DND-41 (cell line): ENCODE measurements around the gene GID8.

Source experiments
- ATAC-seq: fragments of 200-7000 bp; cut with Tn5 transposase; 3 replicates; pipeline ENCODE4 v1.9.1; 2021; ENCODE audit warnings: low read depth; ENCODE audit not compliant: insufficient read depth
- DNase-seq: peaks from one replicate; pipeline ENCODE4 v3.0.0-alpha.2; 2020
- H2AFZ ChIP-seq: 2 replicates; pipeline ENCODE4 v1.6.0; 2012; ENCODE audit warnings: low read depth, low read length
- H3K27ac ChIP-seq: 2 replicates; pipeline ENCODE4 v1.5.1; 2012; ENCODE audit warnings: low read length, inconsistent platforms
- H3K27me3 ChIP-seq: fragments of 200-600 bp; sonication (generic); 2 replicates; pipeline ENCODE4 v1.6.0; 2012; ENCODE audit warnings: low read length, mild to moderate bottlenecking, inconsistent platforms; ENCODE audit not compliant: insufficient read depth, poor library complexity
- H3K36me3 ChIP-seq: 2 replicates; pipeline ENCODE4 v1.5.1; 2012; ENCODE audit warnings: low read length, inconsistent platforms; ENCODE audit not compliant: insufficient read depth
- H3K4me1 ChIP-seq: 2 replicates; pipeline ENCODE4 v1.5.1; 2012; ENCODE audit warnings: mild to moderate bottlenecking, low read length; ENCODE audit not compliant: insufficient read depth
- H3K4me2 ChIP-seq: 2 replicates; pipeline ENCODE4 v1.6.0; 2012; ENCODE audit warnings: mild to moderate bottlenecking, moderate library complexity, low read length, inconsistent platforms; ENCODE audit not compliant: insufficient read depth
- H3K4me3 ChIP-seq, 2 experiments: fragments of 200-600 bp in 1 of 2; shearing (Covaris generic) in 1 of 2; 2 replicates each; pipeline ENCODE4 v1.5.1; 2012 to 2016; ENCODE audit warnings: inconsistent platforms in 2 of 2, low read length in 2 of 2, mild to moderate bottlenecking in 2 of 2, low read depth in 1 of 2, moderate library complexity in 1 of 2
- H3K79me2 ChIP-seq: 2 replicates; pipeline ENCODE4 v1.6.0; 2012; ENCODE audit warnings: low read length, inconsistent platforms; ENCODE audit not compliant: insufficient read depth
- H3K9ac ChIP-seq: 2 replicates; pipeline ENCODE4 v1.6.0; 2012; ENCODE audit warnings: low read depth, mild to moderate bottlenecking, inconsistent platforms, low read length, moderate library complexity
- H3K9me3 ChIP-seq: 2 replicates; pipeline ENCODE4 v1.5.1; 2012; ENCODE audit warnings: low read length, moderate library complexity, mild to moderate bottlenecking, inconsistent platforms; ENCODE audit not compliant: insufficient read depth, severe bottlenecking
- H4K20me1 ChIP-seq: 2 replicates; pipeline ENCODE4 v1.6.0; 2012; ENCODE audit warnings: low read length; ENCODE audit not compliant: insufficient read depth
- EZH2 ChIP-seq: IDR thresholded peaks from 3 replicates; pipeline ENCODE4 v1.6.1; 2012; ENCODE audit warnings: borderline replicate concordance, low read depth, mild to moderate bottlenecking, moderate library complexity, low read length, inconsistent platforms; ENCODE audit not compliant: severe bottlenecking
- TF ChIP-seq, protein P1 (sequence below): IDR thresholded peaks from 2 replicates; pipeline ENCODE4 v1.5.1; 2012; ENCODE audit warnings: borderline replicate concordance, low read length, moderate library complexity, mild to moderate bottlenecking; ENCODE audit not compliant: poor library complexity, severe bottlenecking; ENCODE audit errors: extremely low read depth

The GID8 gene

GRCh38 chr20:62962891-62963613 lies 25.1 kb downstream of the GID8 start:
- Histone ChIP-seq H2AFZ (no peak overlapping the region), H3K4me1 (peaks cover 17% of the 10 kb centered on the region), H3K27ac (no peak overlapping the region), H3K4me3 (no peak overlapping the region), H3K9me3 (no peaks in the 10 kb centered on the region), H3K27me3 (no peaks in the 10 kb centered on the region), H3K36me3 (no peaks in the 10 kb centered on the region), H4K20me1 (peaks cover 5% of the 10 kb centered on the region; the same call in 1 of the 2 replicates), H3K79me2 (no peaks in the 10 kb centered on the region), H3K9ac (no peak overlapping the region), H3K4me2 (no peak overlapping the region)
- DNase-seq (no peak), ATAC-seq (no peak)
- no peak for TF ChIP-seq EZH2
- TF ChIP-seq, protein P1, sequence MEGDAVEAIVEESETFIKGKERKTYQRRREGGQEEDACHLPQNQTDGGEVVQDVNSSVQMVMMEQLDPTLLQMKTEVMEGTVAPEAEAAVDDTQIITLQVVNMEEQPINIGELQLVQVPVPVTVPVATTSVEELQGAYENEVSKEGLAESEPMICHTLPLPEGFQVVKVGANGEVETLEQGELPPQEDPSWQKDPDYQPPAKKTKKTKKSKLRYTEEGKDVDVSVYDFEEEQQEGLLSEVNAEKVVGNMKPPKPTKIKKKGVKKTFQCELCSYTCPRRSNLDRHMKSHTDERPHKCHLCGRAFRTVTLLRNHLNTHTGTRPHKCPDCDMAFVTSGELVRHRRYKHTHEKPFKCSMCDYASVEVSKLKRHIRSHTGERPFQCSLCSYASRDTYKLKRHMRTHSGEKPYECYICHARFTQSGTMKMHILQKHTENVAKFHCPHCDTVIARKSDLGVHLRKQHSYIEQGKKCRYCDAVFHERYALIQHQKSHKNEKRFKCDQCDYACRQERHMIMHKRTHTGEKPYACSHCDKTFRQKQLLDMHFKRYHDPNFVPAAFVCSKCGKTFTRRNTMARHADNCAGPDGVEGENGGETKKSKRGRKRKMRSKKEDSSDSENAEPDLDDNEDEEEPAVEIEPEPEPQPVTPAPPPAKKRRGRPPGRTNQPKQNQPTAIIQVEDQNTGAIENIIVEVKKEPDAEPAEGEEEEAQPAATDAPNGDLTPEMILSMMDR, result no peak

- no peaks in the 10 kb centered on the region for H3K36me3 ChIP-seq
Measured at GRCh38 chr20:62963614-62964397, 25.9 kb downstream of the GID8 start.

DNA sequence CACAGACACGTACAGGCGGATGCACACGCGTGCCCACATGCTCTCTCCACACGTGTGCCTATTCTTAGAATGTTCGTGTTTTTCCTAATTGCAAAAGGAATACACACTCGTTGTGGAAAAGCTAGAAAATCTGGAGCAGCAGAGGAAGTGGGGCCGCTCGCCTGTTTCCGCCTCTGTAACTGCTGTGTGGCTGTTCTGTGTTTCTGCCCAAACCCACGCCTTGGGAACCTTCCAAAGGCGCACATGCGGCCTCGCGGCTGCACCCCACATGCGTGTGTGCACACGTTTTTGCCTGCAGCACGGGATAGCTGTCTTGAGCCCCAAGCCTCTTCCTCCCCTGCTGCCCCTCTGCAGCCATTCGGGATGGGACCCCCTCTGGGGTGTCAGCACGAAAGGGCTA lies 26.8 kb downstream of the GID8 start:
- H3K4me3 ChIP-seq, result no peak overlapping the region
- DNase-seq (no peak), ATAC-seq (no peak)
- no peak overlapping the region for H3K9ac ChIP-seq
- no peaks in the 10 kb centered on the region for H3K9me3 ChIP-seq
- no peaks in the 10 kb centered on the region for H3K36me3 ChIP-seq
- no peaks in the 10 kb centered on the region for H3K79me2 ChIP-seq
- H3K27ac ChIP-seq, result no peak overlapping the region
- H3K4me1 ChIP-seq, result peaks cover 4% of the 10 kb centered on the region
- H3K4me2 ChIP-seq, result no peak overlapping the region
- peaks cover 5% of the 10 kb centered on the region; the same call in 1 of the 2 replicates for H4K20me1 ChIP-seq
- no peak for TF ChIP-seq EZH2
- TF ChIP-seq, protein P1, result no peak
- no peaks in the 10 kb centered on the region for H3K27me3 ChIP-seq
- no peak overlapping the region for H2AFZ ChIP-seq

More at GRCh38 chr20:62963614-62964397, 25.9 kb downstream of the GID8 start:
- H3K9ac ChIP-seq, result no peak overlapping the region
- no peak overlapping the region for H3K27ac ChIP-seq
- DNase-seq (no peak), ATAC-seq (no peak)
- no peak overlapping the region for H2AFZ ChIP-seq
- peaks cover 13% of the 10 kb centered on the region for H3K4me1 ChIP-seq
- no peaks in the 10 kb centered on the region for H3K27me3 ChIP-seq
- H3K9me3 ChIP-seq, result no peaks in the 10 kb centered on the region
- H3K79me2 ChIP-seq, result no peaks in the 10 kb centered on the region
- H4K20me1 ChIP-seq, result peaks cover 5% of the 10 kb centered on the region; the same call in 1 of the 2 replicates
- TF ChIP-seq, protein P1, result no peak
- TF ChIP-seq EZH2, result no peak
- no peak overlapping the region for H3K4me2 ChIP-seq
- H3K4me3 ChIP-seq, result no peak overlapping the region
